NCI-H2081 (cell line): ENCODE data around the gene ISLR.

Experiments used
- DNase-seq, 2 experiments: peaks; one replicate each; lab custom pipeline; 2025; lab: John Stamatoyannopoulos, UW

The ISLR gene

GRCh38 chr15:74193905-74194304 lies 20.4 kb downstream of the ISLR start:
- DNase-seq = no peak

GRCh38 chr15:74194572-74195559 lies 21.4 kb downstream of the ISLR start:
- DNase-seq = no peak

- DNase-seq = no peak
These were observed 22.7 kb downstream of the ISLR start for GRCh38 chr15:74196175-74196574.

- DNase-seq = no peak
These were observed 23.9 kb downstream of the ISLR start for GRCh38 chr15:74197176-74197965.

- no peak for DNase-seq
These were observed 25.8 kb downstream of the ISLR start for GRCh38 chr15:74199297-74199652.

- DNase-seq = no peak
These were observed 26.9 kb downstream of the ISLR start for GRCh38 chr15:74200412-74200815.

GRCh38 chr15:74200871-74201419 lies 27.4 kb downstream of the ISLR start:
- no peak for DNase-seq

GRCh38 chr15:74201710-74202420 lies 28.4 kb downstream of the ISLR start:
- no peak for DNase-seq

GRCh38 chr15:74202452-74203401 lies 29.2 kb downstream of the ISLR start, which contains the start of gene STRA6:
TSS of gene STRA6 (minus strand) at chr15:74202787. CDS start at chr15:74202267, 520 bp downstream.
- DNase-seq = no peak

GRCh38 chr15:74203914-74204431 lies 30.5 kb downstream of the ISLR start:
- peak; percentile 29 to 33 for DNase-seq

- DNase-seq = no peak
These were observed 32.1 kb downstream of the ISLR start for GRCh38 chr15:74205582-74205947.

GRCh38 chr15:74206801-74207281 lies 33.3 kb downstream of the ISLR start:
- DNase-seq = no peak

- DNase-seq = peak in 1 of 2 experiments; percentile 33
These were observed 34.3 kb downstream of the ISLR start for GRCh38 chr15:74207652-74208440.

GRCh38 chr15:74208496-74208895 lies 35.0 kb downstream of the ISLR start:
- DNase-seq = no peak

- DNase-seq = peak; percentile 60 to 66
These were observed 35.5 kb downstream of the ISLR start for GRCh38 chr15:74208901-74209559.

- peak in 1 of 2 experiments; percentile 45 for DNase-seq
These were observed 36.0 kb downstream of the ISLR start for GRCh38 chr15:74209560-74209958.

- DNase-seq = no peak
These were observed 36.6 kb downstream of the ISLR start for GRCh38 chr15:74209997-74210671.

- DNase-seq = no peak
These were observed 37.2 kb downstream of the ISLR start for GRCh38 chr15:74210729-74211128.
